IPS-NIHi7 (cell line): ENCODE measurements around the gene USP7.
"Not testable (repeated sequence)": the region's sequence is repeated elsewhere in the genome, so short reads cannot be mapped to it uniquely, and the experiment has no call there.

Experiments
- DNase-seq: peaks from one replicate; pipeline ENCODE4 v3.0.0; 2012; ENCODE audit warnings: mixed read lengths; ENCODE audit errors: extremely low spot score

USP7 gene

DNA sequence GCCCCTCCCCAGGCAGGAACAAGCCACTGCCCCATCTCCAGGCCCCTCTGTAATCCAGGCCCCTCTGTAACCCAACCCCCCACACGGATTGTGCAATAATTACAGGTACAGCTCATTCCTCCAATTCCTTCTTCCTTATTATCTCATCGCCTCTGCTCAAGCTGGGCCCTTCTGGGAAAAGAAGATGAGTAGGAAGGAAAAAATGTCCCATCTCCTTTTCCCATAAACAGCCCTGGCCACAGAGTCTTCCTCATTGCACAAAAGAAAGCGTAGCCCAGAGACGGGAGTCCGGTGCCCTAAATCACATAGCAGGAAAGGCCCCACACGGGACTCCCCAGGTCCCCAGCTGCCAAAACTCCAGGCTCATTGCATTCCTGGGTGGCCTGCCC lies 85.2 kb downstream of the USP7 start:
- DNase-seq, result no peak

DNA sequence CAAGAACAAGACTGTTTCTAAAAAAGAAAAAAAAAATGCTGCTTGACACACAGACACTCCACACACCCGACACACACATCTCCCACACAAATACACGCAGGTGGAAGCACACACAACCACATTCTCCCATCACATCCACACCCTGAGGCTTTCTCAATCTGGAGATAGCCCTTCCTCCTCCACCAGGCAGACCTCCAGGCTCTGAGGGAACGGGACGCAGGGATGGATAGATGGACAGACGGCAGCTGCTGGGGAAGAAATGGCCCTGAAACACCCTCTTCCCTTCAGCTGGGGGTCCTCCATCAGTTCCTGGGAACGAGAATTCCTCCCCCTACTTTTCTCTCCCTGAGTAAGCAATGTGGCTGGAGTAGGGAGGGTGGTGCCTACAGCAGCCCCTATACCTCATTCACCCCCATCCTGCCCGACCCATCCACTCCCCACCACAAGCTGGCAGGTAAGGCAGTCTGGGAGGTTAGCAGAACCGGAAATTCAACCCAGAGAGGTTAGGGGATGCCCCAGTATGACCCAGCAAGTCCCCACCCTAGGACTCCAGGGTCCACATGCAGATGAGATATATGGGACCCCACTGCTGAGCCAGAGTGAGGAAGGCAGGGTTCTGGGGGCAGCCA lies 85.7 kb downstream of the USP7 start:
- DNase-seq, result no peak

DNA sequence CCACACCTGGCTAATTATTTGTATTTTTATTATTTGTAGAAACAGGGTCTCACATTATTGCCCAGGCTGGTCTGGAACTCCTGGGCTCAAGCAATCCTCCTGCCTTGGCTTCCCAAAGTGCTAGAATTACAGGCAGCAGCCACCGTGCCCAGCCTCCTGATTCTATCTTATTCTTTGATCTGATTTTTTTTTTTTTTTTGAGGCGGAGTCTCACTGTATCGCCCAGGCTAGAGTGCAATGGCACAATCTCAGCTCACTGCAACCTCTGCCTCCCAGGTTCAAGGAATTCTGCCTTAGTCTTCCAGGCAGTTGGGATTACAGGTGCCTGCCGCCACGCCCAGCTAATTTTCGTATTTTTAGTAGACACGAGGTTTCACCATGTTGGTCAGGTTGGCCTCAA lies 88.4 kb downstream of the USP7 start:
- not testable (repeated sequence) for DNase-seq

GRCh38 chr16:8874388-8874787 lies 89.3 kb downstream of the USP7 start:
- no peak for DNase-seq

DNA sequence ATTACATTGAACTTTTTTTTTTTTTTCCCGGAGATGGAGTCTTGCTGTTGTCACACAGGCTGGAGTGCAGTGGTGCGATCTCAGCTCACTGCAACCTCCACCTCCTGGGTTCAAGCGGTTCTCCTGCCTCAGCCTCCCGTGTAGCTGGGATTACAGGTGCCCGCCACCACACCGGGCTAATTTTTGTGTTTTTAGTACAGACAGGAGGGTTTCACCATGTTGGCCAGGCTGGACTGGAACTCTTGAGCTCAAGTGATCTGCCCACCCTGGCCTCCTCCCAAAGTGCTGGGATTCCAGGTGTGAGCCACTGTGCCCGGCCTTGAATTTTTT lies 89.9 kb downstream of the USP7 start:
- DNase-seq, result not testable (repeated sequence)

GRCh38 chr16:8872967-8873865 lies 90.5 kb downstream of the USP7 start:
- no peak for DNase-seq

- no peak for DNase-seq
Measured at GRCh38 chr16:8872071-8872470, 91.6 kb downstream of the USP7 start.

GRCh38 chr16:8869988-8870241 lies 93.8 kb downstream of the USP7 start:
- not testable (repeated sequence) for DNase-seq

GRCh38 chr16:8869212-8869987 lies 94.3 kb downstream of the USP7 start:
- DNase-seq, result peak; percentile 64

- peak; percentile 96 for DNase-seq
Measured at GRCh38 chr16:8868416-8869211, 95.1 kb downstream of the USP7 start, which contains the start of gene CARHSP1. Gene CARHSP1, minus strand, starts transcription at chr16:8869006. Its CDS starts 9,678 bp downstream, at chr16:8859328.

GRCh38 chr16:8867932-8868415 lies 95.7 kb downstream of the USP7 start:
- DNase-seq, result no peak

GRCh38 chr16:8867216-8867931 lies 96.3 kb downstream of the USP7 start:
- no peak for DNase-seq

GRCh38 chr16:8866884-8867215 lies 96.9 kb downstream of the USP7 start:
- no peak for DNase-seq

DNA sequence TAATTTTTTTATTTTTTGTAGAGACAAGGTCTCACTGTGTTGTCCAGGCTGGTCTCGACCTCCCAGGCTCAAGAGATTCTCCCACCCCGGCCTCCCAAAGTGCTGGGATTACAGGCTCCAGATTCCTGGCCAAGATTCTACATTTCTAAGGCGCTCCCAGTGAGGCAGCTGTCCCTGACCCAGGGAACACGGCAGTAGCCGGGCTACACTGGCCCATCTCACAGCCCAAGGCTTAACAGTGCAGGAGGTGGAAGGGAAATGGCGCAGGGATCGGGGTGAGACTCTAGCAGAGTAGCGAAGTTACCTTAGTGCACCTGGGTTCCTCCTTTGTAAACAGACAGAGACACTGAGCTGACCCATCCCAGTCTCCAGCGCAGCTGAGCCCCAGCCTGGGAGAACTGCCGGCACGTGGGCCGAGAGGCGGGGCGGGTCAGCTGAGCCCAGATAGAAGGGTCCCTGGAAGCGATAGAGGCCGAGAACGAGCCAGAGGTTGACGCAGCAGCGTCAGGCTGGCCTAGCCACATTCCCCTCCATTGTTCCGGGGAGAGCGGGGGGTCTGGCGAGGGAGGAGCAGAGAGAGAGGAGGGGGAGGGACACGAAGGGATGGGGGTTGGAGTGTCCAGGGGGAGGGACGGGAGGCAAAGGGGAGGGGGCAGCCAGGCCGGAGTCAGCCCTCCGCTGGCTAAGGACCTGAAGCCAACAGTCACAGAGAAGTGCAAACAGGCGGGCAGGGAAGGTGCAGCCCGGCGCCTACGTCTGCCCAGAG lies 97.4 kb downstream of the USP7 start:
- DNase-seq, result peak; percentile 83

- no peak for DNase-seq
Measured at GRCh38 chr16:8865145-8865882, 98.4 kb downstream of the USP7 start.

- no peak for DNase-seq
Measured at GRCh38 chr16:8864480-8865110, 99.1 kb downstream of the USP7 start.

- DNase-seq, result no peak
Measured at GRCh38 chr16:8863594-8864424, 99.9 kb downstream of the USP7 start.
